ENCODE measurements around the gene GMCL1.

GMCL1 gene, protein sequence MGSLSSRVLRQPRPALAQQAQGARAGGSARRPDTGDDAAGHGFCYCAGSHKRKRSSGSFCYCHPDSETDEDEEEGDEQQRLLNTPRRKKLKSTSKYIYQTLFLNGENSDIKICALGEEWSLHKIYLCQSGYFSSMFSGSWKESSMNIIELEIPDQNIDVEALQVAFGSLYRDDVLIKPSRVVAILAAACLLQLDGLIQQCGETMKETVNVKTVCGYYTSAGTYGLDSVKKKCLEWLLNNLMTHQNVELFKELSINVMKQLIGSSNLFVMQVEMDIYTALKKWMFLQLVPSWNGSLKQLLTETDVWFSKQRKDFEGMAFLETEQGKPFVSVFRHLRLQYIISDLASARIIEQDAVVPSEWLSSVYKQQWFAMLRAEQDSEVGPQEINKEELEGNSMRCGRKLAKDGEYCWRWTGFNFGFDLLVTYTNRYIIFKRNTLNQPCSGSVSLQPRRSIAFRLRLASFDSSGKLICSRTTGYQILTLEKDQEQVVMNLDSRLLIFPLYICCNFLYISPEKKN

DNA sequence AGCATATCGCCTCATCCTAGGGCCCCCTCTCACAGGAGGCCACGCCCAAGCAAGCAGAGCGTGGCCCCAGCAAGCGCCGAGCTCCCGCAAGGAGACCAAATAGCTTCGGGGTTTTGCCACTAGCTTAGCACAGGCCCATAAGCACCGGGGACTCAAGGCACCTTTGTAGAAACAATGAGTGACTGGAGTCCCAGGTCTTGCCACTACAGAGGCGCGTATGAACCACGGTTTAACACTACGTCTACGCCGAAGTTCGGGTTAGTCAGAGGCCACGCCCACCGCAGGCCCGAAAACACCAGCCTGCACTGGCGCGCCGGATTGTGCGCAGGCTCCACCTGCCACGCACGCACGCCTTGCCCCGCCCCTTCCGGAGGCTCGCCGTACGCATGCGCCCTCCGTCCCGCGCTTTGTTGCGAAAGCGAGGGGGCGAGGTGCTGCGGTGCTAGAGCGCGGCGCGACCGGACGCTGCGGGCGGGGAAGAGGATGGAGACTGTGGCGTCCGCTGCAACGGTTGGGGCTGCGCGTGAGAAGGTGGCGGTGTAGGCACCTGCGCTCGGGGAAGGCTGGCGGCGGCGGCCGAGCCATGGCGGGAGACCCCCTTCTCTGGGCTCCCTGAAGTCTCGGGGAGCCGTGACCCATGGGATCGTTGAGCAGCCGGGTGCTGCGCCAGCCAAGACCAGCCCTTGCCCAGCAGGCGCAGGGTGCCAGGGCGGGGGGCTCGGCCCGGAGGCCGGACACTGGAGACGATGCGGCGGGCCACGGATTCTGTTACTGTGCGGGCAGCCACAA, at the start of gene GMCL1:
Gene GMCL1, plus strand, starts transcription at position 405 of the 789 bp plus-strand sequence. Its CDS starts 233 bp downstream, at position 638.
- Histone ChIP-seq H3K36me3 (ENCODE audit: insufficient read depth, low read length) (peaks cover 32% of the 10 kb centered on the region), H3K9me3 (ENCODE audit: insufficient read depth, low read length, severe bottlenecking) (no peaks in the 10 kb centered on the region), H2AFZ (ENCODE audit: low read depth, low read length) (peak within 1 kb of the TSS; percentile 94), H3K27me3 (ENCODE audit: insufficient read depth, low read length, poor library complexity) (no peaks in the 10 kb centered on the region), H3K27ac (ENCODE audit: low read length) (peak within 1 kb of the TSS; percentile 92), H3K4me2 (ENCODE audit: insufficient read depth, low read length) (peak within 1 kb of the TSS; percentile 75), H3K4me3 (ENCODE audit: low read depth in 1 of 2, low read length in 2 of 2) (peak within 1 kb of the TSS; percentile 74 to 75), H3K79me2 (ENCODE audit: insufficient read depth, low read length) (peaks cover 50% of the 10 kb centered on the region), H4K20me1 (ENCODE audit: insufficient read depth, low read length) (peaks cover 24% of the 10 kb centered on the region), H3K9ac (ENCODE audit: low read depth, low read length) (peak within 1 kb of the TSS; percentile 90), H3K4me1 (ENCODE audit: insufficient read depth, low read length) (peaks cover 74% of the 10 kb centered on the region)
- ATAC-seq (ENCODE audit: insufficient read depth, low read depth) (peak; percentile 88), DNase-seq (peak; percentile 98)
- TF ChIP-seq, protein P1, sequence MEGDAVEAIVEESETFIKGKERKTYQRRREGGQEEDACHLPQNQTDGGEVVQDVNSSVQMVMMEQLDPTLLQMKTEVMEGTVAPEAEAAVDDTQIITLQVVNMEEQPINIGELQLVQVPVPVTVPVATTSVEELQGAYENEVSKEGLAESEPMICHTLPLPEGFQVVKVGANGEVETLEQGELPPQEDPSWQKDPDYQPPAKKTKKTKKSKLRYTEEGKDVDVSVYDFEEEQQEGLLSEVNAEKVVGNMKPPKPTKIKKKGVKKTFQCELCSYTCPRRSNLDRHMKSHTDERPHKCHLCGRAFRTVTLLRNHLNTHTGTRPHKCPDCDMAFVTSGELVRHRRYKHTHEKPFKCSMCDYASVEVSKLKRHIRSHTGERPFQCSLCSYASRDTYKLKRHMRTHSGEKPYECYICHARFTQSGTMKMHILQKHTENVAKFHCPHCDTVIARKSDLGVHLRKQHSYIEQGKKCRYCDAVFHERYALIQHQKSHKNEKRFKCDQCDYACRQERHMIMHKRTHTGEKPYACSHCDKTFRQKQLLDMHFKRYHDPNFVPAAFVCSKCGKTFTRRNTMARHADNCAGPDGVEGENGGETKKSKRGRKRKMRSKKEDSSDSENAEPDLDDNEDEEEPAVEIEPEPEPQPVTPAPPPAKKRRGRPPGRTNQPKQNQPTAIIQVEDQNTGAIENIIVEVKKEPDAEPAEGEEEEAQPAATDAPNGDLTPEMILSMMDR (IDR thresholded peaks at IDR 0.05; ENCODE audit: borderline replicate concordance, extremely low read depth, low read length, poor library complexity, severe bottlenecking) = no peak
- no peak for TF ChIP-seq EZH2 (IDR thresholded peaks at IDR 0.05; ENCODE audit: borderline replicate concordance, low read depth, low read length, severe bottlenecking)

DNA sequence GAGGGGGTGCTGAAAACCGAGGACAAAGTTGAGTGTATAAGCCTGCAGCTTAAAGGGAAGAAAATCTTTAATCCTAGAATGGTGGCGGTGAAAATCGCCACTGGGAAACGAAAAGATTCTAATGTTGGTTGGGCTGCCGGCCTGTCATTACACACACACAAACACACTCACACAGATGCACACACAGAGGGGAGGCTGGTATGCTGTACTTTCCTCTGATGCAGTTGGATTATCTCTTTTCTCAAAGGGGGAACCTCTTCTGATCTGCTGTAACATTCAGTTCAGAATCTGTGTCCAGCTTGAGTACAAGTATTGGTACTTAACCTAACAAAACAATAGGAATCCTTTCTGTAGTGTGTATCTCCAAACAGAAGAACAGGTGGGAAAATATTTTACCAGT, 48.5 kb upstream of the GMCL1 start:
- Histone ChIP-seq H3K27me3 (ENCODE audit: insufficient read depth, low read length, poor library complexity) (no peaks in the 10 kb centered on the region), H3K9ac (ENCODE audit: low read depth, low read length) (no peak overlapping the region), H3K36me3 (ENCODE audit: insufficient read depth, low read length) (no peaks in the 10 kb centered on the region; the same call in 1 of the 2 replicates), H3K4me3 (ENCODE audit: low read depth in 1 of 2, low read length in 2 of 2) (no peak overlapping the region), H3K9me3 (ENCODE audit: insufficient read depth, low read length, severe bottlenecking) (peaks cover 11% of the 10 kb centered on the region), H2AFZ (ENCODE audit: low read depth, low read length) (no peak overlapping the region), H3K79me2 (ENCODE audit: insufficient read depth, low read length) (no peaks in the 10 kb centered on the region), H3K4me1 (ENCODE audit: insufficient read depth, low read length) (no peaks in the 10 kb centered on the region), H3K27ac (ENCODE audit: low read length) (no peak overlapping the region), H4K20me1 (ENCODE audit: insufficient read depth, low read length) (no peaks in the 10 kb centered on the region), H3K4me2 (ENCODE audit: insufficient read depth, low read length) (no peak overlapping the region)
- no peak for ATAC-seq (ENCODE audit: insufficient read depth, low read depth)
- TF ChIP-seq, protein P1 (IDR thresholded peaks at IDR 0.05; ENCODE audit: borderline replicate concordance, extremely low read depth, low read length, poor library complexity, severe bottlenecking) = no peak
- DNase-seq = no peak

DNA sequence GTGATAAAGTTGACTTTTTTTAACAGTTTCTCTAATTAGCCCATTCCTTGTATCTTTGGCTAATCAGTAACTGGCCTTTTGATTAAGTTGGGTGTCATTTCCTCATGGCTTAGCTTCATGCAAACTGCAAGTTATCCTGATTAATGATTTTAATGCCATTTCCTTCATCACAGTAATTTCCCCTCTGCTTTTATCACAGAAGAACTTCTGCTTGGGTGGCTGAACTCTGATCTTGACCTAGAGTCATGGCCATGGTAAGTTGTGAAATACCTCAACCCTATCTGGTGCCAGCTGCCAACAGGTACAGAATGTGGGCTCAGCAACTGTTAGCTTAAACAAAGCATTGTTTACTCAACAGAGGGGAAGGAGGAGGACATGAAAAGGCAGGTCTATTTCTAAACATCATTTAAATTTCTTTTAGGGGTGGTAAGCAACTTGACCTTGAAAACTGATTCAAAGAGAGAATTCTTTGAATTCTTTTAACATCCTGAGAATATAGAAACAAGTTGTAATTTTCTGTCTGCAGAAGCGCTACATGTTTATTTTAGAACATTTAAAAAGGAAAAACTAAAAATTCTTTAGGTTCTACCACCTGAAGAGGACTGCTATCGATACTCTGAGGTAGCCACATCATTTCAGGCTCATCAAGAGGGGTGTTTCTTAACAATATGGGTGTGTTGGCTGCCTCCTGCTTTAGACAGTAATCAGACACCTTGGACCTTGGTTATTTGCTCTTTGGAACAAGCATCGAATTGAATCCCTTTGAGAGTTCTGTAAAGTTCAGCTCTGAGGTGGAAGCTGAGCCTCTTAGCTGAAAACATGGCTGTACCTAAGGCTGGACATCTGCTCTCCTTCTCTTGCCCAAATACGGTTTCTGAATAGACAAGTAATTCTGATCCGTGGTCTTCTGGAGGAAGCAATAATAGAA, 47.9 kb upstream of the GMCL1 start:
- Histone ChIP-seq H3K27me3 (ENCODE audit: insufficient read depth, low read length, poor library complexity) (no peaks in the 10 kb centered on the region), H3K9me3 (ENCODE audit: insufficient read depth, low read length, severe bottlenecking) (peaks cover 5% of the 10 kb centered on the region), H3K4me1 (ENCODE audit: insufficient read depth, low read length) (no peaks in the 10 kb centered on the region), H3K4me3 (ENCODE audit: low read depth in 1 of 2, low read length in 2 of 2) (no peak overlapping the region), H3K4me2 (ENCODE audit: insufficient read depth, low read length) (no peak overlapping the region), H3K27ac (ENCODE audit: low read length) (no peak overlapping the region), H3K36me3 (ENCODE audit: insufficient read depth, low read length) (no peaks in the 10 kb centered on the region; the same call in 1 of the 2 replicates), H2AFZ (ENCODE audit: low read depth, low read length) (no peak overlapping the region), H3K9ac (ENCODE audit: low read depth, low read length) (no peak overlapping the region; the same call in 1 of the 2 replicates), H4K20me1 (ENCODE audit: insufficient read depth, low read length) (no peaks in the 10 kb centered on the region), H3K79me2 (ENCODE audit: insufficient read depth, low read length) (no peaks in the 10 kb centered on the region)
- ATAC-seq (ENCODE audit: insufficient read depth, low read depth) (no peak), DNase-seq (no peak)
- TF ChIP-seq, protein P1 (IDR thresholded peaks at IDR 0.05; ENCODE audit: borderline replicate concordance, extremely low read depth, low read length, poor library complexity, severe bottlenecking) = no peak
- TF ChIP-seq EZH2 (IDR thresholded peaks at IDR 0.05; ENCODE audit: borderline replicate concordance, low read depth, low read length, severe bottlenecking) = no peak

Data from DND-41 (cell line).